PFSK-1 (cell line): ENCODE data around the gene PPA1.

Experiments
- FOXP2 ChIP-seq: optimal IDR thresholded peaks from 2 replicates; pipeline ENCODE3; 2011; ENCODE audit warnings: borderline replicate concordance, control low read depth, inconsistent platforms; ENCODE audit not compliant: insufficient read depth; ENCODE audit errors: extremely low read length, extremely low read depth
- POLR2AphosphoS5 ChIP-seq: IDR thresholded peaks from 2 replicates; pipeline ENCODE4 v1.6.1; 2012; ENCODE audit warnings: low read depth, mild to moderate bottlenecking, control low read depth, low read length, moderate library complexity
- SIN3A ChIP-seq: IDR thresholded peaks from 2 replicates; pipeline ENCODE4 v1.6.1; 2012; ENCODE audit warnings: mild to moderate bottlenecking, low read length, moderate library complexity, borderline replicate concordance; ENCODE audit not compliant: insufficient read depth
- TAF1 ChIP-seq: IDR thresholded peaks from 2 replicates; pipeline ENCODE4 v1.6.1; 2012; ENCODE audit warnings: low read length, control low read depth, borderline replicate concordance; ENCODE audit not compliant: insufficient read depth
- TF ChIP-seq, protein P1 (sequence below), 2 experiments: IDR thresholded peaks; 2 replicates each; pipeline versions ENCODE4 v1.6.1 to v1.8.0; 2011 to 2012; ENCODE audit warnings: low read depth in 2 of 2, low read length in 2 of 2, control low read depth in 1 of 2, inconsistent platforms in 1 of 2, mild to moderate bottlenecking in 1 of 2, moderate library complexity in 1 of 2; ENCODE audit not compliant: insufficient read depth in 1 of 2

GRCh38 chr10:70233939-70234300 is 691 bp upstream of the PPA1 start:
- TF ChIP-seq, protein P1, sequence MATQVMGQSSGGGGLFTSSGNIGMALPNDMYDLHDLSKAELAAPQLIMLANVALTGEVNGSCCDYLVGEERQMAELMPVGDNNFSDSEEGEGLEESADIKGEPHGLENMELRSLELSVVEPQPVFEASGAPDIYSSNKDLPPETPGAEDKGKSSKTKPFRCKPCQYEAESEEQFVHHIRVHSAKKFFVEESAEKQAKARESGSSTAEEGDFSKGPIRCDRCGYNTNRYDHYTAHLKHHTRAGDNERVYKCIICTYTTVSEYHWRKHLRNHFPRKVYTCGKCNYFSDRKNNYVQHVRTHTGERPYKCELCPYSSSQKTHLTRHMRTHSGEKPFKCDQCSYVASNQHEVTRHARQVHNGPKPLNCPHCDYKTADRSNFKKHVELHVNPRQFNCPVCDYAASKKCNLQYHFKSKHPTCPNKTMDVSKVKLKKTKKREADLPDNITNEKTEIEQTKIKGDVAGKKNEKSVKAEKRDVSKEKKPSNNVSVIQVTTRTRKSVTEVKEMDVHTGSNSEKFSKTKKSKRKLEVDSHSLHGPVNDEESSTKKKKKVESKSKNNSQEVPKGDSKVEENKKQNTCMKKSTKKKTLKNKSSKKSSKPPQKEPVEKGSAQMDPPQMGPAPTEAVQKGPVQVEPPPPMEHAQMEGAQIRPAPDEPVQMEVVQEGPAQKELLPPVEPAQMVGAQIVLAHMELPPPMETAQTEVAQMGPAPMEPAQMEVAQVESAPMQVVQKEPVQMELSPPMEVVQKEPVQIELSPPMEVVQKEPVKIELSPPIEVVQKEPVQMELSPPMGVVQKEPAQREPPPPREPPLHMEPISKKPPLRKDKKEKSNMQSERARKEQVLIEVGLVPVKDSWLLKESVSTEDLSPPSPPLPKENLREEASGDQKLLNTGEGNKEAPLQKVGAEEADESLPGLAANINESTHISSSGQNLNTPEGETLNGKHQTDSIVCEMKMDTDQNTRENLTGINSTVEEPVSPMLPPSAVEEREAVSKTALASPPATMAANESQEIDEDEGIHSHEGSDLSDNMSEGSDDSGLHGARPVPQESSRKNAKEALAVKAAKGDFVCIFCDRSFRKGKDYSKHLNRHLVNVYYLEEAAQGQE (IDR thresholded peaks at IDR 0.05; ENCODE audit: insufficient read depth in 1 of 2, low read depth in 2 of 2, low read length in 2 of 2) = no peak
- TF ChIP-seq POLR2AphosphoS5 = no peak
- no peak for TF ChIP-seq TAF1
- TF ChIP-seq FOXP2 = no peak
- TF ChIP-seq SIN3A = no peak
